Measurements from ENCODE around the gene CLIC4.
"Not testable (repeated sequence)": the region's sequence is repeated elsewhere in the genome, so short reads cannot be mapped to it uniquely, and the experiment has no call there.

Gene CLIC4

GRCh38 chr1:24771574-24771973 lies 26.3 kb downstream of the CLIC4 start:
- no peak for DNase-seq (ENCODE audit: low read depth in 2 of 2)

GRCh38 chr1:24773618-24774017 lies 28.4 kb downstream of the CLIC4 start:
- no peak for DNase-seq (ENCODE audit: low read depth in 2 of 2)

GRCh38 chr1:24775348-24775747 lies 30.1 kb downstream of the CLIC4 start:
- no peak for DNase-seq (ENCODE audit: low read depth in 2 of 2)

GRCh38 chr1:24775916-24776315 lies 30.7 kb downstream of the CLIC4 start:
- no peak for DNase-seq (ENCODE audit: low read depth in 2 of 2)

- no peak for DNase-seq (ENCODE audit: low read depth in 2 of 2)
These were observed 31.6 kb downstream of the CLIC4 start for GRCh38 chr1:24776821-24777220.

GRCh38 chr1:24778141-24778540 lies 32.9 kb downstream of the CLIC4 start:
- no peak for DNase-seq (ENCODE audit: low read depth in 2 of 2)

- DNase-seq (ENCODE audit: low read depth in 2 of 2): not testable (repeated sequence)
These were observed 34.0 kb downstream of the CLIC4 start for GRCh38 chr1:24779199-24779598.

GRCh38 chr1:24779689-24780464 lies 34.6 kb downstream of the CLIC4 start:
- no peak for DNase-seq (ENCODE audit: low read depth in 2 of 2)

- not testable (repeated sequence) for DNase-seq (ENCODE audit: low read depth in 2 of 2)
These were observed 35.4 kb downstream of the CLIC4 start for GRCh38 chr1:24780626-24781025.

- no peak for DNase-seq (ENCODE audit: low read depth in 2 of 2)
These were observed 37.4 kb downstream of the CLIC4 start for GRCh38 chr1:24782689-24783088.

- no peak for DNase-seq (ENCODE audit: low read depth in 2 of 2)
These were observed 38.5 kb downstream of the CLIC4 start for GRCh38 chr1:24783713-24784112.

GRCh38 chr1:24786191-24786590 lies 40.9 kb downstream of the CLIC4 start:
- no peak for DNase-seq (ENCODE audit: low read depth in 2 of 2)

GRCh38 chr1:24790490-24790889 lies 45.2 kb downstream of the CLIC4 start:
- no peak for DNase-seq (ENCODE audit: low read depth in 2 of 2)

- DNase-seq (ENCODE audit: low read depth in 2 of 2): no peak
These were observed 48.3 kb downstream of the CLIC4 start for GRCh38 chr1:24793447-24794129.

GRCh38 chr1:24794130-24794502 lies 48.9 kb downstream of the CLIC4 start:
- DNase-seq (ENCODE audit: low read depth in 2 of 2): not testable (repeated sequence)

GRCh38 chr1:24795236-24795635 lies 50.0 kb downstream of the CLIC4 start:
- no peak for DNase-seq (ENCODE audit: low read depth in 2 of 2)

GRCh38 chr1:24796524-24796923 lies 51.3 kb downstream of the CLIC4 start:
- DNase-seq (ENCODE audit: low read depth in 2 of 2): no peak

- DNase-seq (ENCODE audit: low read depth in 2 of 2): not testable (repeated sequence)
These were observed 54.0 kb downstream of the CLIC4 start for GRCh38 chr1:24799242-24799641.

- no peak for DNase-seq (ENCODE audit: low read depth in 2 of 2)
These were observed 55.9 kb downstream of the CLIC4 start for GRCh38 chr1:24801176-24801575.

- no peak for DNase-seq (ENCODE audit: low read depth in 2 of 2)
These were observed 58.0 kb downstream of the CLIC4 start for GRCh38 chr1:24803220-24803619.

GRCh38 chr1:24803987-24804530 lies 58.8 kb downstream of the CLIC4 start:
- no peak for DNase-seq (ENCODE audit: low read depth in 2 of 2)

GRCh38 chr1:24805534-24806301 lies 60.5 kb downstream of the CLIC4 start:
- DNase-seq (ENCODE audit: low read depth in 2 of 2): no peak

All from stimulated activated CD8-positive, alpha-beta memory T cell treated with anti-CD3 and anti-CD28 coated beads, Interleukin-2, amount 100 ng/mL, for 1 hour (primary cell).